ENCODE measurements around the gene SIGLEC7.

The SIGLEC7 gene

GRCh38 chr19:51137792-51138425 is 4.2 kb upstream of the SIGLEC7 start:
- Histone ChIP-seq H3K27me3 (ENCODE audit: insufficient read depth, low read length, poor library complexity) (no peaks in the 10 kb centered on the region), H2AK5ac (ENCODE audit: low read length) (no peak overlapping the region), H3K4me3 (ENCODE audit: low read length) (no peak overlapping the region), H2BK15ac (replicated peaks; ENCODE audit: low read depth) (no peak overlapping the region), H3K56ac (ENCODE audit: low read length) (no peak overlapping the region), H3K23ac (ENCODE audit: low read length) (no peak overlapping the region), H4K5ac (ENCODE audit: low read length) (no peak overlapping the region), H3K79me1 (ENCODE audit: low read length) (no peaks in the 10 kb centered on the region), H3K27ac (ENCODE audit: low read depth, low read length) (no peak overlapping the region), H3K4me2 (ENCODE audit: low read length) (no peak overlapping the region), H4K8ac (ENCODE audit: low read depth, low read length) (no peak overlapping the region), H3K4me1 (ENCODE audit: control insufficient read depth, low read depth, low read length) (no peaks in the 10 kb centered on the region), H3K4ac (ENCODE audit: low read depth, low read length) (no peak overlapping the region), H3K36me3 (ENCODE audit: control insufficient read depth, insufficient read depth, low read length) (no peaks in the 10 kb centered on the region), H3K79me2 (ENCODE audit: control insufficient read depth, insufficient read depth, low read length) (no peaks in the 10 kb centered on the region), H2BK5ac (ENCODE audit: low read length) (no peak overlapping the region), H3K18ac (ENCODE audit: low read length) (no peak overlapping the region), H3K9ac (ENCODE audit: low read length) (no peak overlapping the region), H2BK120ac (ENCODE audit: low read depth, low read length) (no peak overlapping the region)
- DNase-seq, result no peak
- WGBS (ENCODE audit: extremely low coverage, insufficient coverage, low lambda C conversion rate), result no CpG with 5 or more reads among the region's 9 CpGs

- no peaks in the 10 kb centered on the region for H3K79me2 ChIP-seq (ENCODE audit: control insufficient read depth, insufficient read depth, low read length)
- H3K56ac ChIP-seq (ENCODE audit: low read length), result no peak overlapping the region
- WGBS (ENCODE audit: extremely low coverage, insufficient coverage, low lambda C conversion rate), result no CpG with 5 or more reads among the region's 6 CpGs
- H3K4me2 ChIP-seq (ENCODE audit: low read length), result no peak overlapping the region
- no peak overlapping the region for H2BK5ac ChIP-seq (ENCODE audit: low read length)
- H3K4ac ChIP-seq (ENCODE audit: low read depth, low read length), result no peak overlapping the region
- H3K79me1 ChIP-seq (ENCODE audit: low read length), result no peaks in the 10 kb centered on the region
- no peak for DNase-seq
- H3K4me1 ChIP-seq (ENCODE audit: control insufficient read depth, low read depth, low read length), result no peaks in the 10 kb centered on the region
- H3K18ac ChIP-seq (ENCODE audit: low read length), result no peak overlapping the region
- no peak overlapping the region for H2AK5ac ChIP-seq (ENCODE audit: low read length)
- no peak overlapping the region for H3K27ac ChIP-seq (ENCODE audit: low read depth, low read length)
- H3K36me3 ChIP-seq (ENCODE audit: control insufficient read depth, insufficient read depth, low read length), result no peaks in the 10 kb centered on the region
- H4K5ac ChIP-seq (ENCODE audit: low read length), result no peak overlapping the region
- no peak overlapping the region for H3K4me3 ChIP-seq (ENCODE audit: low read length)
- H3K23ac ChIP-seq (ENCODE audit: low read length), result no peak overlapping the region
- no peak overlapping the region for H4K8ac ChIP-seq (ENCODE audit: low read depth, low read length)
- no peak overlapping the region for H2BK15ac ChIP-seq (replicated peaks; ENCODE audit: low read depth)
- no peaks in the 10 kb centered on the region for H3K27me3 ChIP-seq (ENCODE audit: insufficient read depth, low read length, poor library complexity)
- H3K9ac ChIP-seq (ENCODE audit: low read length), result no peak overlapping the region
- no peak overlapping the region for H2BK120ac ChIP-seq (ENCODE audit: low read depth, low read length)
Measured at GRCh38 chr19:51138549-51138979, 3.5 kb upstream of the SIGLEC7 start.

GRCh38 chr19:51139299-51140014 is 2.6 kb upstream of the SIGLEC7 start:
- no peak overlapping the region for H2BK15ac ChIP-seq (replicated peaks; ENCODE audit: low read depth)
- H3K9ac ChIP-seq (ENCODE audit: low read length), result no peak overlapping the region
- H3K18ac ChIP-seq (ENCODE audit: low read length), result no peak overlapping the region
- H3K4me2 ChIP-seq (ENCODE audit: low read length), result no peak overlapping the region
- no peaks in the 10 kb centered on the region for H3K27me3 ChIP-seq (ENCODE audit: insufficient read depth, low read length, poor library complexity)
- no peak overlapping the region for H3K27ac ChIP-seq (ENCODE audit: low read depth, low read length)
- no peaks in the 10 kb centered on the region for H3K4me1 ChIP-seq (ENCODE audit: control insufficient read depth, low read depth, low read length)
- no CpG with 5 or more reads among the region's 4 CpGs for WGBS (ENCODE audit: extremely low coverage, insufficient coverage, low lambda C conversion rate)
- H3K56ac ChIP-seq (ENCODE audit: low read length), result no peak overlapping the region
- no peak overlapping the region for H3K4ac ChIP-seq (ENCODE audit: low read depth, low read length)
- no peak overlapping the region for H2BK5ac ChIP-seq (ENCODE audit: low read length)
- H3K79me1 ChIP-seq (ENCODE audit: low read length), result no peaks in the 10 kb centered on the region
- H2AK5ac ChIP-seq (ENCODE audit: low read length), result no peak overlapping the region
- no peak for DNase-seq
- no peak overlapping the region for H3K4me3 ChIP-seq (ENCODE audit: low read length)
- H3K36me3 ChIP-seq (ENCODE audit: control insufficient read depth, insufficient read depth, low read length), result no peaks in the 10 kb centered on the region
- H2BK120ac ChIP-seq (ENCODE audit: low read depth, low read length), result no peak overlapping the region
- no peaks in the 10 kb centered on the region for H3K79me2 ChIP-seq (ENCODE audit: control insufficient read depth, insufficient read depth, low read length)
- H4K5ac ChIP-seq (ENCODE audit: low read length), result no peak overlapping the region
- H3K23ac ChIP-seq (ENCODE audit: low read length), result no peak overlapping the region
- no peak overlapping the region for H4K8ac ChIP-seq (ENCODE audit: low read depth, low read length)

GRCh38 chr19:51140441-51140840 is 1.7 kb upstream of the SIGLEC7 start:
- no peak for DNase-seq
- H3K36me3 ChIP-seq (ENCODE audit: control insufficient read depth, insufficient read depth, low read length), result no peaks in the 10 kb centered on the region
- no peak overlapping the region for H4K5ac ChIP-seq (ENCODE audit: low read length)
- H3K9ac ChIP-seq (ENCODE audit: low read length), result no peak overlapping the region
- H3K23ac ChIP-seq (ENCODE audit: low read length), result no peak overlapping the region
- no peak overlapping the region for H3K18ac ChIP-seq (ENCODE audit: low read length)
- no peak overlapping the region for H3K4me3 ChIP-seq (ENCODE audit: low read length)
- H4K8ac ChIP-seq (ENCODE audit: low read depth, low read length), result no peak overlapping the region
- no peak overlapping the region for H2BK15ac ChIP-seq (replicated peaks; ENCODE audit: low read depth)
- H3K56ac ChIP-seq (ENCODE audit: low read length), result no peak overlapping the region
- no peaks in the 10 kb centered on the region for H3K4me1 ChIP-seq (ENCODE audit: control insufficient read depth, low read depth, low read length)
- no peaks in the 10 kb centered on the region for H3K27me3 ChIP-seq (ENCODE audit: insufficient read depth, low read length, poor library complexity)
- no peak overlapping the region for H3K4ac ChIP-seq (ENCODE audit: low read depth, low read length)
- no CpG with 5 or more reads among the region's 6 CpGs for WGBS (ENCODE audit: extremely low coverage, insufficient coverage, low lambda C conversion rate)
- no peak overlapping the region for H3K27ac ChIP-seq (ENCODE audit: low read depth, low read length)
- H3K4me2 ChIP-seq (ENCODE audit: low read length), result no peak overlapping the region
- no peak overlapping the region for H2BK5ac ChIP-seq (ENCODE audit: low read length)
- no peaks in the 10 kb centered on the region for H3K79me1 ChIP-seq (ENCODE audit: low read length)
- H3K79me2 ChIP-seq (ENCODE audit: control insufficient read depth, insufficient read depth, low read length), result no peaks in the 10 kb centered on the region
- H2BK120ac ChIP-seq (ENCODE audit: low read depth, low read length), result no peak overlapping the region
- no peak overlapping the region for H2AK5ac ChIP-seq (ENCODE audit: low read length)

- WGBS (ENCODE audit: extremely low coverage, insufficient coverage, low lambda C conversion rate), result no CpG with 5 or more reads among the region's 6 CpGs
- DNase-seq, result no peak
- Histone ChIP-seq H3K4me2 (ENCODE audit: low read length) (no peak overlapping the region), H4K5ac (ENCODE audit: low read length) (no peak overlapping the region), H3K9ac (ENCODE audit: low read length) (no peak overlapping the region), H2BK5ac (ENCODE audit: low read length) (no peak overlapping the region), H3K56ac (ENCODE audit: low read length) (no peak overlapping the region), H3K27ac (ENCODE audit: low read depth, low read length) (no peak overlapping the region), H3K79me1 (ENCODE audit: low read length) (no peaks in the 10 kb centered on the region), H3K36me3 (ENCODE audit: control insufficient read depth, insufficient read depth, low read length) (no peaks in the 10 kb centered on the region), H4K8ac (ENCODE audit: low read depth, low read length) (no peak overlapping the region), H3K4ac (ENCODE audit: low read depth, low read length) (no peak overlapping the region), H2AK5ac (ENCODE audit: low read length) (no peak overlapping the region), H2BK15ac (replicated peaks; ENCODE audit: low read depth) (no peak overlapping the region), H3K23ac (ENCODE audit: low read length) (no peak overlapping the region), H2BK120ac (ENCODE audit: low read depth, low read length) (no peak overlapping the region), H3K4me3 (ENCODE audit: low read length) (no peak overlapping the region), H3K18ac (ENCODE audit: low read length) (no peak overlapping the region), H3K27me3 (ENCODE audit: insufficient read depth, low read length, poor library complexity) (no peaks in the 10 kb centered on the region), H3K79me2 (ENCODE audit: control insufficient read depth, insufficient read depth, low read length) (no peaks in the 10 kb centered on the region), H3K4me1 (ENCODE audit: control insufficient read depth, low read depth, low read length) (no peaks in the 10 kb centered on the region)
Measured at GRCh38 chr19:51141181-51141580, 920 bp upstream of the SIGLEC7 start.
